MM.1S (cell line): ENCODE results near the gene TNRC6A.

Source experiments
- DNase-seq: peaks from one replicate; pipeline ENCODE4 v3.0.0-alpha.2; 2015
- H2AFZ ChIP-seq: fragments of 300-600 bp; sonication (generic); 2 replicates; pipeline ENCODE4 v1.6.0; 2016; ENCODE audit warnings: antibody characterized with exemption, low read length
- H3F3A ChIP-seq: fragments of 300-600 bp; sonication (generic); 2 replicates; pipeline ENCODE4 v1.6.1; 2016; ENCODE audit warnings: mild to moderate bottlenecking, antibody characterized with exemption, low read length, moderate library complexity, mixed read lengths; ENCODE audit not compliant: insufficient read depth
- H3K27ac ChIP-seq: fragments of 300-600 bp; sonication (generic); 2 replicates; pipeline ENCODE4 v1.5.1; 2016; ENCODE audit warnings: mild to moderate bottlenecking, low read length
- H3K27me3 ChIP-seq: fragments of 300-600 bp; sonication (generic); replicated peaks from 2 replicates; pipeline ENCODE4 v1.6.0; 2016; ENCODE audit warnings: low read length; ENCODE audit not compliant: insufficient read depth
- H3K36me3 ChIP-seq: fragments of 300-600 bp; sonication (generic); replicated peaks from 2 replicates; pipeline ENCODE4 v1.6.1; 2016; ENCODE audit warnings: mild to moderate bottlenecking, low read length, mixed read lengths; ENCODE audit not compliant: insufficient read depth
- H3K4me1 ChIP-seq: fragments of 300-600 bp; sonication (generic); 2 replicates; pipeline ENCODE4 v1.6.1; 2016; ENCODE audit warnings: low read length, mixed read lengths
- H3K4me2 ChIP-seq: fragments of 300-600 bp; sonication (generic); 2 replicates; pipeline ENCODE4 v1.6.0; 2016; ENCODE audit warnings: low read depth, low read length
- H3K4me3 ChIP-seq: fragments of 300-600 bp; sonication (generic); 2 replicates; pipeline ENCODE4 v1.5.1; 2016; ENCODE audit warnings: low read length, mixed read lengths
- H3K79me2 ChIP-seq: fragments of 300-600 bp; sonication (generic); 2 replicates; pipeline ENCODE4 v1.6.1; 2016; ENCODE audit warnings: mixed run types, low read length, mixed read lengths
- H3K9ac ChIP-seq: fragments of 300-600 bp; sonication (generic); 2 replicates; pipeline ENCODE4 v1.6.1; 2016; ENCODE audit warnings: low read length, mixed read lengths
- H3K9me2 ChIP-seq: fragments of 300-600 bp; sonication (generic); replicated peaks from 2 replicates; pipeline ENCODE4 v1.6.1; 2016; ENCODE audit warnings: mild to moderate bottlenecking, low read length, mixed read lengths; ENCODE audit not compliant: insufficient read depth
- H3K9me3 ChIP-seq: fragments of 300-600 bp; sonication (generic); replicated peaks from 2 replicates; pipeline ENCODE4 v1.6.1; 2016; ENCODE audit warnings: mild to moderate bottlenecking, low read length, mixed read lengths; ENCODE audit not compliant: insufficient read depth
- H4K20me1 ChIP-seq: fragments of 300-600 bp; sonication (generic); 2 replicates; pipeline ENCODE4 v1.6.1; 2016; ENCODE audit warnings: mild to moderate bottlenecking, low read length, moderate library complexity, mixed read lengths; ENCODE audit not compliant: insufficient read depth
- CTCF ChIP-seq: fragments of 300-600 bp; sonication (generic); IDR thresholded peaks from 2 replicates; pipeline ENCODE4 v1.5.1; 2016; ENCODE audit warnings: antibody characterized with exemption, low read length, mixed read lengths
- EZH2 ChIP-seq: fragments of 300-600 bp; sonication (generic); optimal IDR thresholded peaks from 2 replicates; pipeline ENCODE3; 2017; ENCODE audit warnings: low read depth, mild to moderate bottlenecking, antibody characterized with exemption, low read length, mixed read lengths
- EZH2phosphoT487 ChIP-seq: fragments of 300-600 bp; sonication (generic); IDR thresholded peaks from 2 replicates; pipeline ENCODE4 v1.6.1; 2018; ENCODE audit warnings: antibody characterized with exemption, low read length

TNRC6A gene

GRCh38 chr16:24721830-24722238 lies 7.6 kb upstream of the TNRC6A start:
- no peaks in the 10 kb centered on the region for H3K36me3 ChIP-seq
- TF ChIP-seq EZH2phosphoT487 (no peak), EZH2 (no peak), CTCF (no peak)
- H3F3A ChIP-seq = no peaks in the 10 kb centered on the region
- H3K27me3 ChIP-seq = no peaks in the 10 kb centered on the region
- H3K9me2 ChIP-seq = no peaks in the 10 kb centered on the region
- H3K4me3 ChIP-seq = no peak overlapping the region
- no peaks in the 10 kb centered on the region for H3K9me3 ChIP-seq
- H3K9ac ChIP-seq = no peak overlapping the region
- H4K20me1 ChIP-seq = no peaks in the 10 kb centered on the region
- no peak overlapping the region for H2AFZ ChIP-seq
- H3K79me2 ChIP-seq = no peaks in the 10 kb centered on the region
- H3K27ac ChIP-seq = no peak overlapping the region
- no peak overlapping the region for H3K4me2 ChIP-seq
- no peak for DNase-seq
- no peaks in the 10 kb centered on the region for H3K4me1 ChIP-seq

GRCh38 chr16:24723663-24724062 lies 5.8 kb upstream of the TNRC6A start:
- no peaks in the 10 kb centered on the region for H3K79me2 ChIP-seq
- H3K9me3 ChIP-seq = no peaks in the 10 kb centered on the region
- no peak overlapping the region for H3K4me3 ChIP-seq
- 0 out of 2 replicates have a peak, but pooled peaks cover 4% of the 10 kb centered on the region for H3F3A ChIP-seq
- no peak for TF ChIP-seq EZH2
- no peak for TF ChIP-seq EZH2phosphoT487
- no peak for TF ChIP-seq CTCF
- H3K9me2 ChIP-seq = no peaks in the 10 kb centered on the region
- no peak overlapping the region for H3K4me2 ChIP-seq
- no peaks in the 10 kb centered on the region for H4K20me1 ChIP-seq
- DNase-seq = no peak
- H3K27me3 ChIP-seq = no peaks in the 10 kb centered on the region
- H3K27ac ChIP-seq = no peak overlapping the region
- no peak overlapping the region for H2AFZ ChIP-seq
- no peak overlapping the region for H3K9ac ChIP-seq
- peaks cover 3% of the 10 kb centered on the region; the same call in 1 of the 2 replicates for H3K4me1 ChIP-seq
- no peaks in the 10 kb centered on the region for H3K36me3 ChIP-seq

- Histone ChIP-seq H3K36me3 (peaks cover 6% of the 10 kb centered on the region; the same call in 1 of the 2 replicates), H2AFZ (no peak overlapping the region), H3K79me2 (peaks cover 31% of the 10 kb centered on the region), H3K9ac (no peak overlapping the region), H3K9me2 (no peaks in the 10 kb centered on the region), H4K20me1 (no peaks in the 10 kb centered on the region), H3K9me3 (no peaks in the 10 kb centered on the region), H3K4me2 (no peak overlapping the region), H3F3A (peaks cover 9% of the 10 kb centered on the region; the same call in 1 of the 2 replicates), H3K4me3 (no peak overlapping the region), H3K27me3 (no peaks in the 10 kb centered on the region), H3K27ac (no peak overlapping the region), H3K4me1 (peaks cover 8% of the 10 kb centered on the region; the same call in 1 of the 2 replicates)
- TF ChIP-seq EZH2phosphoT487 = no peak
- TF ChIP-seq EZH2 = no peak
- TF ChIP-seq CTCF = no peak
- no peak for DNase-seq
Measured at GRCh38 chr16:24728011-24728410, 1.4 kb upstream of the TNRC6A start.
